ENCODE data around the gene HEATR3.

DNA sequence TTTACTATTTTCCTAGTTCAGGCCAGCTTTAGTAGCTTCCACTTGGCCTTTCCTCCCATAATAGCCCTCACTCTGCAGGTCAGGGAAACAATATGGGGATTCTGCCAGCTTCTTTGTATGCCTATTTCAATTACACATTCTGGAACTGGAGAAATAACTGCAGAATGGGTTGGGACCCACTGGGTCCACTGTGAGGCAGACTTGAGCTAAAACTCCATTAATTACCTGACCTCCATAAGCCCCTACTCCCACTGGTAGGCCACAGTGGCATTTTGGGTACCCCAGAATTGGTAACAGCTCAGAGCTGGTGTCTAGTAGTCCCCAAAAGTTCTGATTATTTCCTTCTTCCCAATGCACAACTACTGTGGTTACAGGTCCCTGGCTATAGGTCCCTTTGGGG, 70.6 kb downstream of the HEATR3 start:
- TF ChIP-seq RBBP5 (IDR thresholded peaks at IDR 0.05; ENCODE audit: borderline replicate concordance, low read depth, low read length) = no peak
- TF ChIP-seq EZH2 (IDR thresholded peaks at IDR 0.05; ENCODE audit: low read depth, low read length, severe bottlenecking) = no peak
- TF ChIP-seq POLR2A (IDR thresholded peaks at IDR 0.05; ENCODE audit: control extremely low read depth in 1 of 2, low read depth in 2 of 2, low read length in 2 of 2) = no peak
- no peak for TF ChIP-seq SUZ12 (IDR thresholded peaks at IDR 0.05; ENCODE audit: low read length)
- no peak for TF ChIP-seq SIN3A (conservative IDR thresholded peaks at IDR 0.05 in 1 of 2, IDR thresholded peaks at IDR 0.05 in 1 of 2; ENCODE audit: low read depth in 1 of 2, low read length in 2 of 2)
